OCI-LY7 (cell line): Measurements from ENCODE around the gene IGDCC3. TPM values are rescaled to one million over a fixed set of nuclear protein-coding genes. Genes with fewer than 3 reads are reported as not detected.

Source experiments
- BruUV-seq: library from RNA; stranded (reverse); fragments of 400-500 nt; replicated peaks from 2 replicates; lab custom pipeline; 2021; lab: Mats Ljungman, UMichigan
- CTCF ChIA-PET: fragments of 300-600 bp; sonication (Branson Sonifier 250); formaldehyde crosslinking; loops from one replicate; lab custom pipeline; 2022; ENCODE audit warnings: antibody characterized with exemption; ENCODE audit not compliant: unreplicated experiment; lab: Charles Lee
- POLR2A ChIA-PET: fragments of 300-600 bp; sonication (Branson Sonifier 250); formaldehyde crosslinking; loops from one replicate; lab custom pipeline; 2022; ENCODE audit warnings: antibody characterized with exemption; lab: Charles Lee
- DNase-seq: peaks from one replicate; pipeline ENCODE4 v3.0.0-alpha.2; 2015; ENCODE audit warnings: low spot score
- H2AFZ ChIP-seq: fragments of 200-600 bp; sonication (generic), shearing (Covaris generic); 2 replicates; pipeline ENCODE4 v1.6.1; 2014; ENCODE audit warnings: mild to moderate bottlenecking, antibody characterized with exemption, low read length, moderate library complexity
- H3K27ac ChIP-seq: fragments of 200-600 bp; sonication (generic); 2 replicates; pipeline ENCODE4 v1.5.1; 2014; ENCODE audit warnings: mixed run types, low read depth, mild to moderate bottlenecking, moderate library complexity, low read length, inconsistent platforms; ENCODE audit not compliant: poor library complexity, severe bottlenecking
- H3K36me3 ChIP-seq: fragments of 200-600 bp; sonication (generic); 2 replicates; pipeline ENCODE4 v1.6.1; 2014; ENCODE audit warnings: mild to moderate bottlenecking, antibody characterized with exemption, low read length, moderate library complexity, mixed read lengths; ENCODE audit not compliant: insufficient read depth
- H3K4me1 ChIP-seq: fragments of 200-600 bp; sonication (generic); 2 replicates; pipeline ENCODE4 v1.5.1; 2014; ENCODE audit warnings: mild to moderate bottlenecking, low read length; ENCODE audit not compliant: insufficient read depth, poor library complexity, severe bottlenecking
- H3K4me2 ChIP-seq: fragments of 200-600 bp; sonication (generic); 2 replicates; pipeline ENCODE4 v1.6.1; 2014; ENCODE audit warnings: mild to moderate bottlenecking, low read length
- H3K4me3 ChIP-seq: fragments of 200-600 bp; sonication (generic); 2 replicates; pipeline ENCODE4 v1.5.1; 2014; ENCODE audit warnings: mild to moderate bottlenecking, low read depth, low read length; ENCODE audit not compliant: poor library complexity, severe bottlenecking
- H3K79me2 ChIP-seq: fragments of 200-600 bp; sonication (generic); 2 replicates; pipeline ENCODE4 v1.6.1; 2016; ENCODE audit warnings: low read depth, mild to moderate bottlenecking, low read length, moderate library complexity, mixed read lengths; ENCODE audit not compliant: insufficient read depth
- H3K9me2 ChIP-seq: fragments of 200-600 bp; sonication (generic); 2 replicates; pipeline ENCODE4 v1.6.1; 2016; ENCODE audit warnings: mild to moderate bottlenecking, low read length, mixed read lengths; ENCODE audit not compliant: insufficient read depth
- H3K9me3 ChIP-seq: fragments of 200-600 bp; sonication (generic); 2 replicates; pipeline ENCODE4 v1.6.1; 2014; ENCODE audit warnings: mild to moderate bottlenecking, mixed run types, low read length, mixed read lengths
- H4K20me1 ChIP-seq: fragments of 200-600 bp; sonication (generic); 2 replicates; pipeline ENCODE4 v1.6.1; 2014; ENCODE audit warnings: mild to moderate bottlenecking, antibody characterized with exemption, low read length, moderate library complexity, mixed read lengths; ENCODE audit not compliant: insufficient read depth
- CTCF ChIP-seq: fragments of 200-600 bp; sonication (generic); conservative IDR thresholded peaks from 2 replicates; pipeline ENCODE4 v1.5.1; 2014; ENCODE audit warnings: mild to moderate bottlenecking, antibody characterized with exemption, low read length, moderate library complexity, mixed read lengths
- EZH2phosphoT487 ChIP-seq: fragments of 200-600 bp; sonication (generic); IDR thresholded peaks from 2 replicates; pipeline ENCODE4 v1.6.1; 2018; ENCODE audit warnings: low read depth, borderline replicate concordance, mild to moderate bottlenecking, mixed run types, antibody characterized with exemption, low read length, moderate library complexity, mixed read lengths
- intact Hi-C: fragments of 100-400 bp; cut with micrococcal nuclease; formaldehyde crosslinking; loops from one replicate; pipeline ENCODE4 v1.10.0; 2022; ENCODE audit not compliant: unreplicated experiment
- total RNA-seq, 2 experiments: library from RNA; depleted of rRNA in 1 of 2; stranded (reverse); fragments of >200 nt in 1 of 2; shearing (Covaris generic) in 1 of 2; gene quantifications; 2 replicates each; pipeline ENCODE4 v1.2.3, GENCODE V29; 2014 to 2022

IGDCC3 gene
- total RNA-seq, 2 experiments from 2014 or later: not detected

GRCh38 chr15:65375871-65376607 lies 1.8 kb downstream of the IGDCC3 start:
- H3K9me2 ChIP-seq: no peaks in the 10 kb centered on the region
- no peak overlapping the region for H3K4me3 ChIP-seq
- no peak overlapping the region for H3K4me2 ChIP-seq
- no peak overlapping the region for H2AFZ ChIP-seq
- no peaks in the 10 kb centered on the region for H4K20me1 ChIP-seq
- no peaks in the 10 kb centered on the region for H3K4me1 ChIP-seq
- POLR2A ChIA-PET: interaction anchor here (0.9 kb wide), 1 partner anchor 194 kb away, joined by 4 read pairs; no protein-coding TSS in a partner anchor
- intact Hi-C loops: no loop called here
- no peak for DNase-seq
- H3K9me3 ChIP-seq: no peaks in the 10 kb centered on the region
- BruUV-seq: no TSS peak
- no peaks in the 10 kb centered on the region for H3K79me2 ChIP-seq
- no peak for TF ChIP-seq EZH2phosphoT487
- no peaks in the 10 kb centered on the region for H3K36me3 ChIP-seq
- no peak overlapping the region for H3K27ac ChIP-seq
- CTCF ChIA-PET: no interaction called here

GRCh38 chr15:65374821-65375401 lies 2.9 kb downstream of the IGDCC3 start:
- Histone ChIP-seq H3K36me3 (no peaks in the 10 kb centered on the region), H3K4me1 (no peaks in the 10 kb centered on the region), H2AFZ (no peak overlapping the region), H4K20me1 (no peaks in the 10 kb centered on the region), H3K27ac (no peak overlapping the region), H3K9me3 (no peaks in the 10 kb centered on the region), H3K4me3 (no peak overlapping the region), H3K9me2 (no peaks in the 10 kb centered on the region), H3K79me2 (no peaks in the 10 kb centered on the region), H3K4me2 (no peak overlapping the region)
- TF ChIP-seq CTCF (no peak), EZH2phosphoT487 (no peak)
- ChIA-PET CTCF (no interaction called here), POLR2A (no interaction called here)
- no peak for DNase-seq
- BruUV-seq: no TSS peak
- intact Hi-C loops: no loop called here

GRCh38 chr15:65374334-65374733 lies 3.5 kb downstream of the IGDCC3 start:
- H3K9me2 ChIP-seq: no peaks in the 10 kb centered on the region
- no peaks in the 10 kb centered on the region for H3K36me3 ChIP-seq
- CTCF ChIA-PET: no interaction called here
- H3K9me3 ChIP-seq: no peaks in the 10 kb centered on the region
- TF ChIP-seq CTCF (no peak), EZH2phosphoT487 (no peak)
- no TSS peak for BruUV-seq
- POLR2A ChIA-PET: interaction anchor here (0.5 kb wide), 1 partner anchor 761 kb away, joined by 3 read pairs; no protein-coding TSS in a partner anchor
- H4K20me1 ChIP-seq: no peaks in the 10 kb centered on the region
- no peak overlapping the region for H2AFZ ChIP-seq
- no peaks in the 10 kb centered on the region for H3K4me1 ChIP-seq
- DNase-seq: no peak
- no peaks in the 10 kb centered on the region for H3K79me2 ChIP-seq
- H3K4me2 ChIP-seq: no peak overlapping the region
- intact Hi-C loops: no loop called here
- no peak overlapping the region for H3K4me3 ChIP-seq
- no peak overlapping the region for H3K27ac ChIP-seq
